Adrenal gland (tissue), 5 donors: ENCODE data around the gene FAM156B.
"Not testable (repeated sequence)": the region's sequence is repeated elsewhere in the genome, so short reads cannot be mapped to it uniquely, and the experiment has no call there.

Source experiments
- POLR2A ChIP-seq, 2 donors: fragments of 450-650 bp; IDR thresholded peaks; one replicate each; pipeline ENCODE4 v1.6.1; 2017; ENCODE audit warnings: antibody characterized with exemption in 2 of 2, mild to moderate bottlenecking in 2 of 2, moderate library complexity in 1 of 2
- TF ChIP-seq, protein P1 (sequence below), 6 experiments: fragments of 450-650 bp in 4 of 6; fragments of 200-600 bp in 2 of 6; sonication (generic) in 1 of 6; IDR thresholded peaks; 1 replicate in 5 of 6; 2 replicates in 1 of 6; pipeline versions ENCODE4 v1.5.1 to v1.8.0; 2016 to 2021; ENCODE audit warnings: antibody characterized with exemption in 6 of 6, mild to moderate bottlenecking in 2 of 6, moderate library complexity in 1 of 6
- donor health status: DM: no; HTN: no; CAD: no.

GRCh38 chrX:52907137-52907536, 10.0 kb downstream of the FAM156B start:
- TF ChIP-seq, protein P1, sequence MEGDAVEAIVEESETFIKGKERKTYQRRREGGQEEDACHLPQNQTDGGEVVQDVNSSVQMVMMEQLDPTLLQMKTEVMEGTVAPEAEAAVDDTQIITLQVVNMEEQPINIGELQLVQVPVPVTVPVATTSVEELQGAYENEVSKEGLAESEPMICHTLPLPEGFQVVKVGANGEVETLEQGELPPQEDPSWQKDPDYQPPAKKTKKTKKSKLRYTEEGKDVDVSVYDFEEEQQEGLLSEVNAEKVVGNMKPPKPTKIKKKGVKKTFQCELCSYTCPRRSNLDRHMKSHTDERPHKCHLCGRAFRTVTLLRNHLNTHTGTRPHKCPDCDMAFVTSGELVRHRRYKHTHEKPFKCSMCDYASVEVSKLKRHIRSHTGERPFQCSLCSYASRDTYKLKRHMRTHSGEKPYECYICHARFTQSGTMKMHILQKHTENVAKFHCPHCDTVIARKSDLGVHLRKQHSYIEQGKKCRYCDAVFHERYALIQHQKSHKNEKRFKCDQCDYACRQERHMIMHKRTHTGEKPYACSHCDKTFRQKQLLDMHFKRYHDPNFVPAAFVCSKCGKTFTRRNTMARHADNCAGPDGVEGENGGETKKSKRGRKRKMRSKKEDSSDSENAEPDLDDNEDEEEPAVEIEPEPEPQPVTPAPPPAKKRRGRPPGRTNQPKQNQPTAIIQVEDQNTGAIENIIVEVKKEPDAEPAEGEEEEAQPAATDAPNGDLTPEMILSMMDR (IDR thresholded peaks at IDR 0.05): not testable (repeated sequence)
- TF ChIP-seq POLR2A (IDR thresholded peaks at IDR 0.05): not testable (repeated sequence)
